ENCODE measurements around the gene RELA.
"Not testable (repeated sequence)": the region's sequence is repeated elsewhere in the genome, so short reads cannot be mapped to it uniquely, and the experiment has no call there.

The RELA gene

GRCh38 chr11:65640483-65641296 is 22.0 kb downstream of the RELA start:
- Histone ChIP-seq H3K27me3 (ENCODE audit: insufficient read depth, poor library complexity, severe bottlenecking) (no peaks in the 10 kb centered on the region), H3K4me3 (replicated peaks; ENCODE audit: insufficient read depth, low read length) (peak overlapping the region; percentile 61), H3K27ac (replicated peaks) (peak overlapping the region; percentile 99)
- TF ChIP-seq GABPA (IDR thresholded peaks at IDR 0.05; ENCODE audit: low read depth) (peak; percentile 79), REST (IDR thresholded peaks at IDR 0.05; ENCODE audit: insufficient replicate concordance, low read depth) (no peak), CTCF (IDR thresholded peaks at IDR 0.05; ENCODE audit: insufficient read depth, low read length) (no peak), POLR2AphosphoS5 (IDR thresholded peaks at IDR 0.05; ENCODE audit: low read depth) (peak; percentile 93), SPI1 (IDR thresholded peaks at IDR 0.05; ENCODE audit: borderline replicate concordance, low read depth) (peak; percentile 98)
- DNase-seq (ENCODE audit: low read depth in 1 of 2, low spot score in 1 of 2), result peak; percentile 77 to 96

- peak overlapping the region; percentile 99 for H3K27ac ChIP-seq (replicated peaks)
- peak overlapping the region; percentile 61 for H3K4me3 ChIP-seq (replicated peaks; ENCODE audit: insufficient read depth, low read length)
- DNase-seq (ENCODE audit: low read depth in 1 of 2, low spot score in 1 of 2), result peak; percentile 85 to 88
- no peaks in the 10 kb centered on the region for H3K27me3 ChIP-seq (ENCODE audit: insufficient read depth, poor library complexity, severe bottlenecking)
- TF ChIP-seq POLR2AphosphoS5 (IDR thresholded peaks at IDR 0.05; ENCODE audit: low read depth), result no peak
- TF ChIP-seq REST (IDR thresholded peaks at IDR 0.05; ENCODE audit: insufficient replicate concordance, low read depth), result no peak
- no peak for TF ChIP-seq CTCF (IDR thresholded peaks at IDR 0.05; ENCODE audit: insufficient read depth, low read length)
- no peak for TF ChIP-seq GABPA (IDR thresholded peaks at IDR 0.05; ENCODE audit: low read depth)
- TF ChIP-seq SPI1 (IDR thresholded peaks at IDR 0.05; ENCODE audit: borderline replicate concordance, low read depth), result 0 out of 2 replicates have a peak, but pooled peaks have one; percentile 6
Observed at GRCh38 chr11:65639623-65640482, 22.9 kb downstream of the RELA start.

- not testable (repeated sequence) for DNase-seq (ENCODE audit: low read depth in 1 of 2, low spot score in 1 of 2); H3K27me3 ChIP-seq (ENCODE audit: insufficient read depth, poor library complexity, severe bottlenecking)
- H3K4me3 ChIP-seq (replicated peaks; ENCODE audit: insufficient read depth, low read length), result peak overlapping the region; percentile 85; the same call in 1 of the 2 replicates
- peak overlapping the region; percentile 99 for H3K27ac ChIP-seq (replicated peaks)
Observed at GRCh38 chr11:65639228-65639597, 23.5 kb downstream of the RELA start.

GRCh38 chr11:65637794-65638419 is 24.8 kb downstream of the RELA start, which contains the start of gene SIPA1:
Gene SIPA1 (plus strand): TSS chr11:65638101. CDS start chr11:65640922, 2,821 bp downstream.
- TF ChIP-seq SPI1 (IDR thresholded peaks at IDR 0.05; ENCODE audit: borderline replicate concordance, low read depth), result no peak
- TF ChIP-seq POLR2AphosphoS5 (IDR thresholded peaks at IDR 0.05; ENCODE audit: low read depth), result peak; percentile 67; the same call in 1 of the 2 replicates
- Histone ChIP-seq H3K4me3 (replicated peaks; ENCODE audit: insufficient read depth, low read length) (peak within 1 kb of the TSS; percentile 85), H3K27me3 (ENCODE audit: insufficient read depth, poor library complexity, severe bottlenecking) (no peaks in the 10 kb centered on the region), H3K27ac (replicated peaks) (peak within 1 kb of the TSS; percentile 99)
- DNase-seq (ENCODE audit: low read depth in 1 of 2, low spot score in 1 of 2), result peak; percentile 62 to 66

Measured in HL-60 (cell line).